SK-N-SH (cell line): ENCODE measurements around the gene DHRS4. TPM values are rescaled to one million over a fixed set of nuclear protein-coding genes. Genes with fewer than 3 reads are reported as not detected.
A peak's percentile ranks its signal among the peaks of the same experiment; 100 is the strongest.
"Not testable (repeated sequence)": the region's sequence is repeated elsewhere in the genome, so short reads cannot be mapped to it uniquely, and the experiment has no call there.

Source experiments
- CTCF ChIA-PET: fragments of 300-600, 350-600 bp; formaldehyde crosslinking; extraction: SDS; loops from one replicate; lab custom pipeline; 2021; lab: Yijun Ruan, JAX
- POLR2A ChIA-PET: fragments of 350-600 bp; sonication (Branson Sonifier 250); formaldehyde crosslinking; extraction: SDS; loops from one replicate; lab custom pipeline; 2020; ENCODE audit warnings: antibody characterized with exemption, inconsistent platforms; lab: Yijun Ruan, JAX
- DNase-seq: peaks from one replicate; pipeline ENCODE4 v3.0.0; 2012
- H2AFZ ChIP-seq: fragments of 200-600 bp; sonication (generic); 2 replicates; pipeline ENCODE4 v1.8.1; 2016; ENCODE audit warnings: antibody characterized with exemption, mild to moderate bottlenecking, low read depth
- H3F3A ChIP-seq: fragments of 200-600 bp; sonication (generic); replicated peaks from 2 replicates; pipeline ENCODE3; 2016; ENCODE audit warnings: antibody characterized with exemption, mild to moderate bottlenecking; ENCODE audit not compliant: insufficient read depth
- H3K27ac ChIP-seq, 2 experiments: fragments of 200-500 bp in 1 of 2; fragments of 200-600 bp in 1 of 2; sonication (Bioruptor generic) in 1 of 2; sonication (generic), shearing (Covaris generic) in 1 of 2; 2 replicates each; pipeline versions ENCODE4 v1.5.1 to v1.6.1; 2014 to 2016; ENCODE audit warnings: low read depth in 2 of 2, inconsistent platforms in 1 of 2, low read length in 1 of 2, mild to moderate bottlenecking in 1 of 2, mixed read lengths in 1 of 2
- H3K27me3 ChIP-seq: fragments of 200-600 bp; sonication (generic), shearing (Covaris generic); 2 replicates; pipeline ENCODE4 v1.6.1; 2016; ENCODE audit warnings: mixed run types; ENCODE audit not compliant: insufficient read depth
- H3K36me3 ChIP-seq, 2 experiments: fragments of 200-500 bp in 1 of 2; fragments of 200-600 bp in 1 of 2; sonication (Bioruptor generic) in 1 of 2; sonication (generic) in 1 of 2; replicated peaks in 1 of 2; 2 replicates each; pipeline versions ENCODE3 to v1.5.1; 2014 to 2016; ENCODE audit warnings: low read length in 1 of 2, mild to moderate bottlenecking in 1 of 2; ENCODE audit not compliant: insufficient read depth in 2 of 2, control insufficient read depth in 1 of 2
- H3K4me1 ChIP-seq, 2 experiments: fragments of 200-500 bp in 1 of 2; fragments of 200-600 bp in 1 of 2; sonication (Bioruptor generic) in 1 of 2; sonication (generic), shearing (Covaris generic) in 1 of 2; 2 replicates each; pipeline versions ENCODE4 v1.5.1 to v1.6.1; 2014 to 2016; ENCODE audit warnings: low read depth in 1 of 2, low read length in 1 of 2, mixed run types in 1 of 2; ENCODE audit not compliant: insufficient read depth in 2 of 2, control insufficient read depth in 1 of 2
- H3K4me2 ChIP-seq: fragments of 200-600 bp; sonication (generic), shearing (Covaris generic); 2 replicates; pipeline ENCODE4 v1.6.1; 2017; ENCODE audit warnings: mixed run types
- H3K4me3 ChIP-seq, 2 experiments: fragments of 200-500 bp in 1 of 2; fragments of 200-600 bp in 1 of 2; sonication (Bioruptor generic) in 1 of 2; sonication (generic), shearing (Covaris generic) in 1 of 2; 2 replicates each; pipeline versions ENCODE4 v1.5.1 to v1.8.1; 2014 to 2016; ENCODE audit warnings: low read depth in 2 of 2, inconsistent platforms in 1 of 2, low read length in 1 of 2, mild to moderate bottlenecking in 1 of 2, mixed read lengths in 1 of 2, moderate library complexity in 1 of 2
- H3K79me2 ChIP-seq: fragments of 200-600 bp; sonication (generic); 2 replicates; pipeline ENCODE4 v1.8.1; 2017; ENCODE audit warnings: mild to moderate bottlenecking; ENCODE audit not compliant: insufficient read depth
- H3K9ac ChIP-seq: fragments of 200-600 bp; sonication (generic); 2 replicates; pipeline ENCODE4 v1.6.1; 2017; ENCODE audit warnings: mixed run types
- H3K9me2 ChIP-seq: fragments of 200-600 bp; sonication (generic); 2 replicates; pipeline ENCODE4 v1.6.1; 2017; ENCODE audit warnings: mixed run types
- H3K9me3 ChIP-seq: fragments of 200-600 bp; sonication (generic); 2 replicates; pipeline ENCODE4 v1.6.1; 2017; ENCODE audit warnings: mixed run types, mild to moderate bottlenecking, moderate library complexity
- H4K20me1 ChIP-seq: fragments of 200-600 bp; sonication (generic); 2 replicates; pipeline ENCODE4 v1.6.1; 2017; ENCODE audit warnings: mild to moderate bottlenecking, mixed run types; ENCODE audit not compliant: insufficient read depth
- CHD2 ChIP-seq: fragments of 150-350 bp; IDR thresholded peaks from 2 replicates; pipeline ENCODE4 v1.6.1; 2018; ENCODE audit warnings: low read length; ENCODE audit not compliant: partially characterized antibody
- CTCF ChIP-seq: fragments of 200-600 bp; sonication (generic); IDR thresholded peaks from 2 replicates; pipeline ENCODE4 v1.6.1; 2017; ENCODE audit warnings: antibody characterized with exemption, mild to moderate bottlenecking, moderate library complexity
- EP300 ChIP-seq, 2 experiments: IDR thresholded peaks; 2 replicates each; pipeline versions ENCODE4 v1.4.0 to v1.6.1; 2012; ENCODE audit warnings: borderline replicate concordance in 1 of 2, low read depth in 1 of 2, low read length in 1 of 2
- JUND ChIP-seq: IDR thresholded peaks from 2 replicates; pipeline ENCODE4 v1.4.0; 2012
- MXI1 ChIP-seq: IDR thresholded peaks from 2 replicates; pipeline ENCODE4 v1.6.1; 2012; ENCODE audit warnings: mild to moderate bottlenecking, low read depth, low read length, improper control_type of control experiment
- RAD21 ChIP-seq: IDR thresholded peaks from 2 replicates; pipeline ENCODE4 v1.6.1; 2012; ENCODE audit warnings: mild to moderate bottlenecking, low read length
- SIN3A ChIP-seq: IDR thresholded peaks from 2 replicates; pipeline ENCODE4 v1.6.1; 2012; ENCODE audit warnings: low read depth, mild to moderate bottlenecking, low read length, moderate library complexity, borderline replicate concordance
- SMC3 ChIP-seq: IDR thresholded peaks from 2 replicates; pipeline ENCODE4 v1.6.1; 2012; ENCODE audit warnings: low read depth, low read length, improper control_type of control experiment
- USF1 ChIP-seq: IDR thresholded peaks from 2 replicates; pipeline ENCODE4 v1.4.0; 2012; ENCODE audit warnings: low read depth, borderline replicate concordance
- WGBS: methylation state at CpG from one replicate; pipeline ENCODE4 v1.1.6; 2017; ENCODE audit warnings: low lambda C conversion rate; 5-methylcytosine and 5-hydroxymethylcytosine counted together
- polyA plus RNA-seq, 3 experiments: library from polyadenylated mRNA; depleted of rRNA; stranded (reverse); fragments of >200 nt; gene quantifications; 2 replicates each; pipeline ENCODE4 v1.2.3, GENCODE V29; 2012

DHRS4 gene
- polyA plus RNA-seq, 1 of the 3 experiments (the other 2 are of a cell fraction) = 50.5 TPM

- Histone ChIP-seq H3K27me3 (no peaks in the 10 kb centered on the region), H3K9ac (no peak overlapping the region), H3K36me3 (no peaks in the 10 kb centered on the region), H2AFZ (no peak overlapping the region), H4K20me1 (no peaks in the 10 kb centered on the region), H3K9me3 (no peaks in the 10 kb centered on the region), H3K4me1 (peaks cover 0 to 2% of the 10 kb centered on the region in 2 experiments; a peak in 1 of 4 replicates), H3K27ac (no peak overlapping the region), H3K4me3 (no peak overlapping the region; a peak in 1 of 4 replicates), H3F3A (peaks cover 4% of the 10 kb centered on the region), H3K79me2 (no peaks in the 10 kb centered on the region), H3K4me2 (no peak overlapping the region), H3K9me2 (no peaks in the 10 kb centered on the region)
- peak; percentile 78 for DNase-seq
- ChIA-PET CTCF (interaction anchor here (1.0 to 2.8 kb wide), 2 partner anchors 44 to 68 kb away, joined by 4 to 11 read pairs; no protein-coding TSS in a partner anchor), POLR2A (no interaction called here)
- 27% methylated on average over 12 of the region's 12 CpGs for WGBS
- no peak for TF ChIP-seq SIN3A
- TF ChIP-seq RAD21 = peak; percentile 97
- peak; percentile 84 for TF ChIP-seq CTCF
- no peak for TF ChIP-seq USF1
- TF ChIP-seq MXI1 = no peak
- no peak for TF ChIP-seq EP300 (IDR thresholded peaks at IDR 0.05; ENCODE audit: borderline replicate concordance in 1 of 2, low read depth in 1 of 2, low read length in 1 of 2)
- peak; percentile 42 for TF ChIP-seq CHD2
- TF ChIP-seq JUND = no peak
- TF ChIP-seq SMC3 = peak; percentile 85
These were observed 60.3 kb downstream of the DHRS4 start for GRCh38 chr14:24013654-24014514.

DNA sequence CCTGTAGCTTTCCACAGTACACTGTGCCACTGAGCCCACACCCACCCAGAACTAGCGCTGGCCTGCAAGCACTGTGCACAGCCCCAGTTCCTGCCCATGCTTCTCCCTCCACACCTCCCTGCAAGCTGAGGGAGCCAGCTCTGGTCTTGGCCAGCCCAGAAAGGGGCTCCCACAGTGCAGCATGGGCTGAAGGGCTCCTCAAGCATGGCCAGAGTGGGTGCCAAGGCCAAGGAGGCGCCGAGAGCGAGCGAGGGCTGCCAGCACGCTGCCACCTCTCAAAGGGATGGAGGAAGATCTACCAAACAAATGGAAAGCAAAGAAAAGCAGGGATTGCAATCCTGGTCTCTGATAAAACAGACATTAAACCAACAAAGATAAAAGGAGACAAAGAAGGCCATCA is 62.2 kb downstream of the DHRS4 start:
- H3K9ac ChIP-seq, DNase-seq, H3K79me2 ChIP-seq, H2AFZ ChIP-seq, H3K4me3 ChIP-seq, H4K20me1 ChIP-seq, H3K27ac ChIP-seq, POLR2A ChIA-PET, H3K9me3 ChIP-seq, H3K36me3 ChIP-seq, H3K4me2 ChIP-seq, H3K9me2 ChIP-seq, H3F3A ChIP-seq, H3K4me1 ChIP-seq, H3K27me3 ChIP-seq: not testable (repeated sequence)
- CTCF ChIA-PET = interaction anchor here (0.6 to 2.8 kb wide), 3 partner anchors 42 to 292 kb away, joined by 3 to 11 read pairs (median 3); partner anchors contain the start of gene CIDEB
- WGBS = 94% methylated on average over 6 of the region's 6 CpGs

Other genes starting within 250 kb of the DHRS4 start
- gene DHRS4L2, start 35.2 kb downstream of the DHRS4 start, polyA plus RNA-seq (2012; rRNA removed) = 12.1 and 14.6 TPM in 2 replicates
- gene CARMIL3, start 98.2 kb downstream of the DHRS4 start, polyA plus RNA-seq (2012; rRNA removed) = 0.32 and 0.43 TPM in 2 replicates
- gene CPNE6, start 117.8 kb downstream of the DHRS4 start, polyA plus RNA-seq (2012; rRNA removed) = not detected in 2 replicates
- 16.2 and 16.6 TPM in 2 replicates for gene PCK2, start 140.5 kb downstream of the DHRS4 start, polyA plus RNA-seq (2012; rRNA removed)
- 34.6 and 36.7 TPM in 2 replicates for gene DCAF11, start 161.0 kb downstream of the DHRS4 start, polyA plus RNA-seq (2012; rRNA removed)
- 0.76 and 0.88 TPM in 2 replicates for gene NRL, start 161.2 kb downstream of the DHRS4 start, polyA plus RNA-seq (2012; rRNA removed)
- 0.12 TPM in 1 of 2 replicates, not detected in the other for gene FITM1, start 176.9 kb downstream of the DHRS4 start, polyA plus RNA-seq (2012; rRNA removed)
- gene PSME1, start 182.4 kb downstream of the DHRS4 start, polyA plus RNA-seq (2012; rRNA removed) = 154 and 287 TPM in 2 replicates
- 14.5 and 19.3 TPM in 2 replicates for gene EMC9, start 187.8 kb downstream of the DHRS4 start, polyA plus RNA-seq (2012; rRNA removed)
- gene PSME2, start 192.8 kb downstream of the DHRS4 start, polyA plus RNA-seq (2012; rRNA removed) = 129 and 147 TPM in 2 replicates
- gene RNF31, start 193.7 kb downstream of the DHRS4 start, polyA plus RNA-seq (2012; rRNA removed) = 19.2 and 20.4 TPM in 2 replicates
- gene IRF9, start 207.5 kb downstream of the DHRS4 start, polyA plus RNA-seq (2012; rRNA removed) = 37.6 and 43.6 TPM in 2 replicates
- 13.1 and 23.2 TPM in 2 replicates for gene REC8, start 218.3 kb downstream of the DHRS4 start, polyA plus RNA-seq (2012; rRNA removed)
- 39.7 and 61.3 TPM in 2 replicates for gene IPO4, start 235.0 kb downstream of the DHRS4 start, polyA plus RNA-seq (2012; rRNA removed)
- gene TM9SF1, start 241.7 kb downstream of the DHRS4 start, polyA plus RNA-seq (2012; rRNA removed) = 48.7 and 54.8 TPM in 2 replicates